NCI-H2107 treated with DMSO at 0.1 percent for 48 hours (cell line): ENCODE results near the gene BACE1-AS.
"Not testable (repeated sequence)": the region's sequence is repeated elsewhere in the genome, so short reads cannot be mapped to it uniquely, and the experiment has no call there.

ENCODE experiments used
- DNase-seq: peaks from one replicate; lab custom pipeline; 2025; ENCODE audit not compliant: unreplicated experiment; lab: John Stamatoyannopoulos, UW

BACE1-AS gene

DNA sequence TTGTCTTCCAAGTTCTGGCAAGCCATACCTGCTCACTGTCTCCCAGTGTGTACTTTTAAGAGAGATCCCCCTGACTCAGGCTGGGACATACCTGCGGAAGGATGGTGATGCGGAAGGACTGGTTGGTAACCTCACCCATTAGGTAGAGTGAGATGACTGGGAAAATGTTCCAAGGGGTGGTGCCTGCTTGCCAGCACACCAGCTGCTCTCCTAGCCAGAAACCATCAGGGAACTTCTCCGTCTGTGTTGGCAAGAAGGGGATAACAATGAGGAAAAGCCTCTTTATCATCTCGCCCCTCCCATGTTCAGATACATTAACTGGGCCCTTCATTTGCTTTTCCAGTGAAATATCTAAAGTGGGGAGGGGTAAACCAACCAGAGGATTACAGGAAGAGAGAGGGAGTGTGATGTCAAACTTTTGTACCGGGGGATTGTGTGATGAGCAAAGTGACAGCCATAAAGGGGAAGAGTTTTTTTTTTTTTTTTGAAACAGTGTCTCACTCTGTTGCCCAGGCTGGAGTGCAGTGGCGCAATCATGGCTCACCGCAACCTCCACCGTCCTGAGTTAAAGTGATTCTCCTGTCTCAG is at the start of gene BACE1-AS:
Gene BACE1-AS, plus strand, starts transcription at position 538 of the 588 bp plus-strand sequence.
- DNase-seq = no peak

DNA sequence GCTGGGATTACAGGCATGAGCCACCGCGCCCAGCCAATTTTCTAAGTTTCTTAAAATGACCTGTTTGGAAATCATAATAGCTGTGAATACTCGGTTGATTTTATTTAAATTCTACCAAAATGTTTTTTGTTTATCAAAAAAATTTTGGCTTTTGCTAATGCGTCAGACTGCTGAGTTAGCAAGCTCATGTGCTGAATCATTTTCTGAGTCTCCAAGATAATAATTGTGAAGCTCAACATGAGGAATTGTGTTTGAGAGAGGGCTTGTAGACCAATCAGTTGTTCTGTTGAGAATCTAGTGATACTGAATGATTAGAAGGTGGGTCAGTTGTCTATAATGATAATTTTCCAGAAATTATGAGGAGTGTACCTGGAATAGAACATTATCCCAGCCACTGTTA is 42.8 kb upstream of the BACE1-AS start:
- DNase-seq = no peak

DNA sequence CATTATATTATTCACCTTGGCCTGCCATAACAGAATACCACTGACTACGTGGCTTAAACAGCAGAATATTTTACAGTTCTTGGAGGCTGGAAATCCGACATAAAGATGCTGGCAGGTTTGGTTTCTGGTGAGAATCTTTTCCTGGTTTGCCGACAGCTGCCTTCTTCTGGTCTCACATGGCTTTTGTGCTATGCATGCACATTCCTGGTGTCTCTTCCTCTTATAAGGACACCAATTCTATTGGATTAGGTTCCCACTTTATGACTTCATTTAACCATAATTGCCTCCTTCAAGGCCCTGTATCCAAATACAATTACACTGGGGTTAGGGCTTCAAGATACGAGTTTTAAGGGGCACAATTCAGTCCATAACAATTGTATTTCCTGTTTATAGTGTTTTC is 41.6 kb upstream of the BACE1-AS start:
- DNase-seq = no peak

DNA sequence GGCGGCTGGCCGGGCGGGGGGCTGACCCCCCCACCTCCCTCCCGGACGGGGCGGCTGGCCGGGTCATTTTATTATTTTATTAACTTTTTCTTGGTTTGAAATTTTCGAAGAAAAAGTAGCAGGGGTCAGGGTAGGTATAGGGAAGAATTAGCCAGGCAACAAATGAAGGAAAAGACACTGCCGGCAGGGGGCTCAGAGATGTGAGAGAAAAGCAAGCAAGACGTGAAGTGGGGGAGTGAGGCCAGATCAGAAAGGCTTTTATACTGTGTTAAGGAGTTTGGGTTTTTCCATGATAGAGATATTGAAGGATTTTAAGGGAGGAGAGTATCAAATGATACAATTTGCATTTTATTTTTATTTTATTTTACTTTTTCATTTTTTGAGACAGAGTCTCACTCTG is 39.6 kb upstream of the BACE1-AS start:
- DNase-seq = no peak

DNA sequence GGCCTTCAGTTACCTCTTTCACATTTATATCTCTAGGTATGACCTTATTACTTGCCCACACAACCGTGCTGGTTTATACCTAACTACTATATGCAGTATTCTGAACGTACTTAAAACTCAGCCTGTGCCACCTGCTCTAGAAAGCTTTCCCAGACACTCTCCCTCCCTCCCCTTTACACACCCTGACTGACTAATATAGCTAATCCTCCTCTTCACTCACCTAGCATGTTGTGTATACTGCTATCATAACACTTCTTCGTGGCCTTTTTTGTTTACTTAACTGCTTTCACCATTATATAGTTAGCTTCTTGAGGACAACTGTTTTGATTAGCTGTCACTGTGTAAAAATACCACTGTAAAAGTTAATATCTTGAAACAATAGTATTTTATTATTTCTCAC is 35.2 kb upstream of the BACE1-AS start:
- DNase-seq = no peak

DNA sequence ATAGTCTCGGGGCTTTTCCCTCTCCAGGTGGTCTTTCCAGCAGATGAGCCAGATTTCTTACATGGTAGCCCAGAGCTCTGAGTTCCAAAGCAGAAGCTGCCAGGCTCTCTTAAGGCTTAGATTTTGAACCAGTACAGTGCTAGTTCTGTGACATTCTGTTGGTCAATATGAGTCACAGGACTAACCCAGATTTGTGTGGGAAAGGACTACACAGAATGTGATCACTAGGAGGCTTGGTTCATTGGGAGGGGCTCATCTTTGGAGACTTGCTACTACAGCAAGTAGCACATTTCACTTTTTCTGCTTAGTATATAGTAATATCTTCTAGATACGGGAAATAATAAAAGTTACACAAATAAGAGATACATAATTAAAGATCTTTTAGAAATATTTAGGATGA is 34.6 kb upstream of the BACE1-AS start:
- DNase-seq = no peak

DNA sequence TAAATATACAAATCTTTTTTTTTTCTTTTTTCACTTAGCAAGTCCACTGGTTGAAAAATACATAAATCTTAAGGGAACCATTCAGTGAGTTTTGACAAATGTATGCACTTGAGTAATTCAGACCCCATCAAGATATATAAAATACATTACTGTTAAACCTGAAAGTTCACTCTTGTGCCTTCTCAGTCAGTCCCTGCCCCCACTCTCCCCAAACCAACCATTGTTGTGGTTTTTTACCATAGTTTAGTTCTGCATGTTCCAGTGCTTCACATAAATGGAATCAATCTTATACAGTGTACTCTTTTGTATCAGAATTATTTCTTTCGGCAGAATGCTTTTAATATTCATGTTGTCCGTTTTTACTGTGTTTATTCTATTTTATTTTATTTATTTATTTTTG is 32.6 kb upstream of the BACE1-AS start:
- DNase-seq = no peak

DNA sequence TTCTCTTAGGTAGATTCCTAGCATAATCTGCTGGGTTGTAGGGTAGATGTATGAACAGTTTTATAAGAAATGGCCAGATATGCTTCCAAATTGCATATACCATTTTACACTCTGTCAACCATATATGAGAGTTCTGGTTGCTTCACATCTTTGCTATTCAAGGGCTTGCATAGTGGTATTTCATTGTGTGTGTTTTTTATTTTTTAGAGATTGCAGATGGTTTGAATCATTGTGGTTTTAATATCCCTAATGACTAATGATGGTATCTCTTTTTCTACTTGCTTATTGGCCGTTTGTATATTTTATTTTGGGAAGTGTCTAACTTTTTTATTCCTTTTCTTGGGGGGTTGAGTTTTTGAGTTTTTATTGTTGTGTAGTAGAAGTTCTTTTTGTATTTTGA is 31.7 kb upstream of the BACE1-AS start:
- no peak for DNase-seq

DNA sequence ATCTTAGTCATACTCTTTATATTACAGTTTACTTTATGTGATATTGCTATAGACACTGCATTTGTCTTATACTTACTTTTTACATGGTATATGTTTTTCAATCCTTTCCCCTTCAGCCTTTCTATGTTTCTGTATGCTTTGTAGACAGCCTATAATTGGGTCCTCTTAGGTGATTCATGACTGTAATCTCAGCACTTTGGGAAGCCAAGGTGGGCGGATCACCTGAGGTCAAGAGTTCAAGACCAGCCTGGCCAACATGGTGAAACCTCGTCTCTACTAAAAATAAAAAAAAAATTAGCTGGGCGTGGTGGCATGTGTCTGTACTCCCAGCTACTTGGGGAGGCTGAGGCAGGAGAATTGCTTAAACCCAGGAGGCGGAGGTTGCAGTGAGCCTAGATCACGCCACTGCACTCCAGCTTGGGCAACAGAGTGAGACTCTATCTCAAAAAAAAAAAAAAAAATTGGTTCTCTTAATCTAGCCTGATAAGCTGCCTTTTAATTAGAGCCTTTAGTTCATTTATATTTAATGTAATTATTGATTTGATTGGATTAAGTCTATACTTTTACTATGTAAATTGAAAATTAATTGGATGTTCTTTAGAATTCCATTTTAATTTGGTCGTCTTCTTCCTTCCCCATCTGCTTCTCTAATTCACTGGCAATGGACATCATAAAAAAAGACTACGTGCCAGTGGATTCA is 26.4 kb upstream of the BACE1-AS start:
- DNase-seq = not testable (repeated sequence)

DNA sequence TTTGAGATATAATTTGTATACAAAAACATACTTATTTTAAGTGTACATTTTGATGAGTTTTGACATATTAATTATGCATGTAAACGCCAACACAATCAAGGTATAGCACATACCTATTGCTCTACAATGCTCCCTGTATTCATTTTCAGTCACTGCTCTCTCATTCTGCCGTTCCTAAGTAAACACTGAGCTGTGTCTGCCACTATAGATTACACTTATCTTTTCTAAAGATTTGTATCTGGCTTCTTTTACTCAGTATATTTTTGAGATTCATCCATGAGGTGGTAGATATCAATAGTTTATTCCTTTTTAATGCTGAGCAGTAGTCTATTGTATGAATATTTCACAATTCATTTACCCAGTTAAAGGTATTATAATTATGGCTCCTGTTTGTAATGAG is 25.4 kb upstream of the BACE1-AS start:
- DNase-seq = no peak

DNA sequence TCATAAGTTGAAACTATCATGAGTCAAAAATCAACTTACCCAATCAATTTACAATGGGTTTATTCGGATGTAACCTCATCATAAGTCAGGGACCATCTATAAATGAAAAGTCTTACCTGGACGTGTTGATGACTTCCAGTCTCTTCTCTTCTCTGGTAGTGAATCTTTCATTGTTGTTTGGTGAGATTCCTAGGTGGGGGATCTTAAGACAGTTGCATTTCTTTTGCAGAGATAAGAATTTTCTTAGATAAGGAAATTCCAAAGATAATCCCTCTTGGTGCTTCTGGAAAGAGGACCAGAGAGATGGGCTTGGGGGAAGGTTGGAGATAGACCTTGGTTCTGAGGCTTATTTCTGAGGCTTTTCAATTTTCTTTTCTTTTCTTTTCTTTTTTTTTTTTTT is 21.3 kb upstream of the BACE1-AS start:
- DNase-seq = no peak

DNA sequence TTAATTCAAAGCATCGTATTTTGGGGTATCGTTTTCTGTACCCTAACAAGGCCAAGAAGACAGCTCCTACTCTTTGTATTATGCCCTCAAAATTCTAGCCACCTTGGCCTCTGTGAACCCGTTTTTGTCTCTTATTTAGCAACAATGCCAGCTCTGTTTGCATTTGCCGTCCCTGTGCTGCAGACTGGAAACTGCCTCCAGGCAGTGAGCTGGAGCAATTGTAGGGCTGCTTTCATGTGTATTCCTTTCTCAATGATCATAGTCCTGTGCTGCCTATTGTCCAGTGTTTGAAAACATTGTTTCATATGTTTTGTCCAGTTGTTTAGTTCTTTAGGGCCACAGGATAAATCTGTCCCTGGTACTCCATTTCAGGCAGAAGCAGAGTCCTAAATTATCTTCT is 19.9 kb upstream of the BACE1-AS start:
- no peak for DNase-seq

DNA sequence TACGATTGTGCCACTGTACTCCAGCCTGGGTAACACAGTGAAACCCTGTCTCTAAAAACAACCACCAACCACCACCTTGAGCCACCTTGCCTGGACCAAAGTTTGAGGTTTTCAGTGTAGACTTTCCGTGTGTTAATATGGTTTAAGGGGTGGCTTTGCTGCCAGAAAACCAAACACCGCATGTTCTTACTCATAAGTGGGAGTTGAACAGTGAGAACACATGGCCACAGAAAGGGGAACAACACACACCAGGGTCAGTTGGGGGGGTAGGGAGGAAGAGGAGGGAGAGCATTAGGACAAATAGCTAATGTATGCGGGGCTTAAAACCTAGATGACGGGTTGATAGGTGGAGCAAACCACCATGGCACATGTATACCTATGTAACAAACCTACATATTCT is 19.0 kb upstream of the BACE1-AS start:
- not testable (repeated sequence) for DNase-seq

DNA sequence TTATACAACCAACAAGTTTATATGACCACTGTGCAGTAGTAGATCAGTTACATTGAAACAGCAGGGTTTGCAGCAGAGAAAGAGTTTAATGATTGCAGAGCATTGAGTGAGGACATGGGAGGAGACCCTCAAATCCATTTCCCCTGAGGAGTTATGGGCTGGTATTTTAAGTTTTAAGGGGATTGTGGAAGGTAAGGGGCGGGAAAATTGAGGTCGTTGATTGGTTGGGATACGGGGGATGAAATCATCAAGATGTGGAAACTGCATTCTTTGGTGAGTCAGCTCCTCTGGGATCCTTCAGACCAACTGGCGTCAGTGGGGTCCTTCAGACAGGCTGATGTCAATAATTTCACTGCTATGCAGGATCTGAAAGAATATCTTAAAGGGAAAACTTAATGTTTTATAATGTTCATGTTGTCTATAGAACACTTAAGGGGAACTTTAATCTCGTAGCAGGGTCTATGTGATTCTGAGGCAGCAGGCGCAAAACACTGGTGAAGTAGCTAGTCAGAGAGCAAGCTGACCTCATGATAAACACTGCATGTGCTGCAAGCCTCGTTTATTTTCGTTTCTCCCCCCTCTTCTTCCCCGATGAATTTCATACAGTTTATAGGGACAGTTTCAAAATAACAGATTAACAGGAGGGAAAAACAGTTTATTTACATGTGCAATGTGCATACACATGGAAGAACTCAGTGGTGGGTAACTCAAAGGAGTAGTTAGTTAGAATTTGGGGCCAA is 17.4 kb upstream of the BACE1-AS start:
- DNase-seq = no peak

DNA sequence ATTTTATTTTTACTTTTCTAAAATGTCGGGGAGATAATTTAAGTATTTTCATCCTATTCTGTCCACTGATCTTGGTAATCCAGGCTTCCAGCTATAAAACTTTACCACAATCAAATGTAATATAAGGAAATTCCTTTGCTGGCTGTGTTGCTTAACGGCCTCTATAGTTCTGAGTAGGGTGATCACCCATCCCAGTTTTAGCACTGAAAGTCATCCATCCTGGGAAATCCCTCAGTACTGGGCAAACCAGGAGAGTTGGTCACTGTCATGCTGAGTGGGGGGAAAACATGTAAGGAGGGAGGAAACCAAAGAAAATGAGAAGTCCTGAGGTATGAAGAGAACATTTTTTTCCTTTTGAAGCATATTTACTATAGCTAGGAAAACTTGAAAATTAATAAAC is 12.8 kb upstream of the BACE1-AS start:
- DNase-seq = no peak

DNA sequence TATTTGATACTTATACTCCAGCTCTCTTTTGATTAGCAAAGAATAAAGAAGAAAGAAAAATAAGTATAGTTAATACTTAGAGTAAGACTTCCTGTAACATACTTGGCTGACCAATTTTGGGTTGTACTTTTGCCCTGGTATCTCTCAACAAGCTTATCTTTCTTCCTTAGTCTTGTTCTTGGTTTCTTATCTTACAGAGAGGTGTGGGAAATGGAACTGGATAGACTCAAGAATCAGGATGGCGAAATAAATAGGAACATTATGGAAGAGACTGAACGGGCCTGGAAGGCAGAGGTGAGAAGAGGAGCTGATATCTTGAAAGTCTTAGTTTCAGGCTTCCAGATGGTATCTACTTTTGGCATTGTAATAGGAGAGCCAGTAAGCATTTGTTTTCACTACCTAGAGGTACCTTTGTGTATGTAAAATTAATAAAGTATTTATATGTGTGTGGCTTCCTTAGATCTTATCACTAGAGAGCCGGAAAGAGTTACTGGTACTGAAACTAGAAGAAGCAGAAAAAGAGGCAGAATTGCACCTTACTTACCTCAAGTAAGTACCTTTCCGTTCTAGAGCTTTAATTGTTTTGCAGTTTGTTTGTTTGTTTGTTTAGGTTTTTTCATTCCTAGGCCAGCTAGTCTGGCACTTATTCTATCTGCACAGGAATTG is 11.3 kb upstream of the BACE1-AS start:
- DNase-seq = no peak

DNA sequence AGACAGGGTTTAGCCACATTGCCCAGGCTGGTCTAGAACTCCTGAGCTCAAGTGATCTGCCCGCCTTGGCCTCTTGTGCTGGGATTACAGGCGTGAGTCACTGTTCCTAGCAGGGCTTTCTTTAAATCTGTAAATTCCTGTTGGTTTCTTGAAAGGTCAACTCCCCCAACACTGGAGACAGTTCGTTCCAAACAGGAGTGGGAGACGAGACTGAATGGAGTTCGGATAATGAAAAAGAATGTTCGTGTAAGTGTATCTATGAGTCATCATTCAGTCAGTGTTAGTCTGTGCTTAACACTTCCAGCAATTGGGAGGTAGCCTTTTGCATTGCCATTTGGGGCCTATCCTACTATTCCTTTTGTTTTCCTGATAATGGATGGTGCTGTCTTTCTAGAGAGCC is 10.0 kb upstream of the BACE1-AS start:
- DNase-seq = no peak

DNA sequence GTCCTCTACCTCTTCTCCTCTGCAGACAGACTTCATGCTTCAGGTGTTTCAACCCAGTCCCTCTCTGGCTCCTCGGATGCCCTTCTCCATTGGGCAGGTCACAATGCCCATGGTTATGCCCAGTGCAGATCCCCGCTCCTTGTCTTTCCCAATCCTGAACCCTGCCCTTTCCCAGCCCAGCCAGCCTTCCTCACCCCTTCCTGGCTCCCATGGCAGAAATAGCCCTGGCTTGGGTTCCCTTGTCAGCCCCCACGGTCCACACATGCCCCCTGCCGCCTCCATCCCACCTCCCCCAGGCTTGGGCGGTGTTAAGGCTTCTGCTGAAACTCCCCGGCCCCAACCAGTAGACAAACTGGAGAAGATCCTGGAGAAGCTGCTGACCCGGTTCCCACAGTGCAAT is 9.3 kb upstream of the BACE1-AS start:
- no peak for DNase-seq

DNA sequence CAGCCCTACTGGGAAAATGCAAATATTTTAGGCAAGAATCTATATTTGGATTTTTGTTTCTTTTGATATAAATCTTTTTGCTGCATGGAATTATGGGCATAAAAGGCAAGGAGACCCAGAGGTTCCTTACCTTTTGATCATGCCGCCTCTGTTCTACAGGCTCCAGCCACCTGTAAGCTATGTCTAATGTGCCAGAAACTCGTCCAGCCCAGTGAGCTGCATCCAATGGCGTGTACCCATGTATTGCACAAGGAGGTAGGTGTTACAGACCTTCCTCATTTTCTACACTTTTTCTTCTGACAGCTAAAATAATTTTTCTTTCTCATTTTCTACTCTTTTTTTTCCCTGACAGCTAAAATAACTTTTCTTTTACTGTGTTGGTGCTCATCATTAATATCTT is 8.2 kb upstream of the BACE1-AS start:
- no peak for DNase-seq

DNA sequence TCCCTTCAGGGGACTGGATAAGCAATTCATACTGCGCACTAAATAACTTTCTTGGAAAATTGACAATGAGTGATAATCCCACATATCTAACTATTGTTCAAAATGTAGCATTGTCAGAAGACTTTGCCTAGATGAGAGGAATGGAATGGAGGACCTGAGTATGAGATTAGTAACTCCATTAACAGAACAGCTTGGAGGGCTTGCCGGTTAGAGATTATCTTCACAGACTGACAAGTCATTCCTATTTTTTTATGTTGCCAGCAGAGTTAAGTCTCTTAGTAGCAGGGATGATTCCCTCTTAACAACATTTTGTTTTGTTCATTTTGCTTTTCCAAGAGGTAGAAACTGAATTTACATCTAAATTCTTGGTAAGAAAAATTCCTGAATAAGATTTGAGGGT is 7.1 kb upstream of the BACE1-AS start:
- no peak for DNase-seq

DNA sequence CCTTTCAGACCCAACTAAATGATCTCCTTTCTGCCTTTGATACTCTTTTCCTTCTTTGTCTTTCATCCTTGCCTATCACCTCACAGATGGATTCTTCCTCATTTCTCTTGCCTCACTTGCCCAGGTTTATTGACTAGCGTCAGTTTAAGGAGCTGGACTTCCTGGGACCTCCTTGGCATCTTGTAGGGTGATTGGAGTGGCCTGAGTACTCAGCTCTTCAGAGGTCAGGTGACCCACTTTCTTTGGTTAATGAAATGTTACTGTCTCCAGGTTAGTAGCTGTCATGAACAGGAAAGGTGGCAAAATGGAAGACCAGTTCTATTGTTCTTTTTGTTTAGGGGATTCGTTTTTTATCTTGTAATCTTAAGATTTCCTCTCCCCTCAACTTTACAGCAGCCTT is 4.6 kb upstream of the BACE1-AS start:
- DNase-seq = no peak

DNA sequence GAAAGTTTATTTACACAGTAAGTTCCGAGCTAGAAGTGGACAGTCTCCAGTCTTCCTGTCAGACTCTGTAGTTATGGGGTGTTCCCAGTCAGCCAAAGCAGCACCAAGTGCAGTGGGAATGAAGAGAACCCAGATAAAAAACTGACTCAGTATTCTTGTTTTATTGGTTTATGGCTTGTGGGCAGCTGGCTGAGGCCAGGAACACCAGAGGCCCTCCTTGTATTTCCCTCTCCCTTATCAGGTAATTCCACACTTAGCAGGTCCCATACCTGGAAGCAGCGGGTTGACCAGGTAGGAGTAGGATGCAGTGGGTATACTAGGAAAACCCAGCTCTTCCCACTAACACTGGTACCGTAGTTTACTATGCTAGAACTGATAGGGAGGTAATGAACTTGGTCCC is 3.5 kb upstream of the BACE1-AS start:
- DNase-seq = no peak
